DOHH2 (cell line): ENCODE measurements around the gene CLIP2.

Source experiments
- CTCF ChIP-seq: fragments of 200-600 bp; sonication (generic); IDR thresholded peaks from one replicate; pipeline ENCODE4 v1.5.1; 2014; ENCODE audit warnings: antibody characterized with exemption, mild to moderate bottlenecking, low read depth, low read length; ENCODE audit not compliant: poor library complexity, severe bottlenecking
- EZH2phosphoT487 ChIP-seq: fragments of 200-600 bp; sonication (generic); IDR thresholded peaks from 2 replicates; pipeline ENCODE4 v1.6.1; 2017; ENCODE audit warnings: borderline replicate concordance, mild to moderate bottlenecking, antibody characterized with exemption, low read length, moderate library complexity, mixed read lengths

DNA sequence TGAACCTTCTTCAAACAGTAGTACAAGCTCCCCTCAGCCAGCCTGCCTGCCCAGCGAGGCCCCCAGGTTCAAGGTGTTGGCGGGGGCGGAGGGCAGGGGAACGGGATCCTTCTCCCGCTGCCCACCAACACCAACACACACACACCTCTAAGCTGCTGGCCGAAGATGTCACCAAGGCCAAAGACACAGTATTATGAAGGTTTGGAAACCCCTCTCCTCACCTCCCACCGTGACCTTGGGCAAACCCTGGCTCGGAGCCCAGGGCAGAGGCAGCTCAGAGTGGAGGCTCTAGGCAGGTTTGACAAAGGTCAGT lies 115.1 kb downstream of the CLIP2 start:
- TF ChIP-seq CTCF = no peak
- TF ChIP-seq EZH2phosphoT487 = no peak
